Measurements from ENCODE around the gene RBFOX2. TPM values are rescaled to one million over a fixed set of nuclear protein-coding genes. Genes with fewer than 3 reads are reported as not detected.

The RBFOX2 gene
- total and polyA plus RNA-seq, 2 of the 13 experiments (the other 11 are each of a cell fraction or from before 2014, with no cell fraction given), result 37.3 to 40.4 TPM

GRCh38 chr22:35837101-35837727 is 191.4 kb downstream of the RBFOX2 start:
- Histone ChIP-seq H3K9me3 (ENCODE audit: low read length) (no peaks in the 10 kb centered on the region), H3K9ac (ENCODE audit: insufficient read depth, low read depth, low read length) (no peak overlapping the region), H3K4me2 (ENCODE audit: low read depth, low read length) (no peak overlapping the region), H3K4me3 (replicated peaks in 1 of 3; ENCODE audit: insufficient read depth in 1 of 3, low read depth in 2 of 3, low read length in 3 of 3) (no peak overlapping the region), H3K36me3 (replicated peaks in 1 of 2; ENCODE audit: control insufficient read depth in 1 of 2, insufficient read depth in 2 of 2, low read length in 2 of 2) (no peaks in the 10 kb centered on the region), H4K20me1 (ENCODE audit: insufficient read depth, low read length) (no peaks in the 10 kb centered on the region), H3K4me1 (ENCODE audit: insufficient read depth, low read length) (peaks cover 31% of the 10 kb centered on the region), H2AFZ (ENCODE audit: low read length) (no peak overlapping the region), H3K27ac (ENCODE audit: extremely low read length, insufficient read depth, low read length) (no peak overlapping the region), H3K79me2 (ENCODE audit: insufficient read depth, low read length) (peaks cover 14% of the 10 kb centered on the region), H3K27me3 (ENCODE audit: control insufficient read depth in 1 of 2, insufficient read depth in 2 of 2, low read length in 2 of 2) (no peaks in the 10 kb centered on the region)
- BruUV-seq (replicated peaks), result no TSS peak
- in situ Hi-C loops (cut with HindIII; ENCODE audit: extremely low pct_ligation_motif_present, low pct_unique_long_range_greater_than_20kb), result loop anchor here (10.0 kb wide), 1 partner anchor 202 kb away; no protein-coding TSS in a partner anchor
- POLR2A ChIA-PET, result no interaction called here
- ATAC-seq, result no peak
- TF ChIP-seq SNAI1 (CRISPR knock-in tag; IDR thresholded peaks at IDR 0.05; ENCODE audit: borderline replicate concordance), result no peak
- no peak for TF ChIP-seq KDM3A (CRISPR knock-in tag; IDR thresholded peaks at IDR 0.05; ENCODE audit: low read depth)
- no peak for TF ChIP-seq ZNF629 (CRISPR knock-in tag; conservative IDR thresholded peaks at IDR 0.05)
- TF ChIP-seq SMARCE1 (IDR thresholded peaks at IDR 0.05; ENCODE audit: borderline replicate concordance), result no peak
- no peak for TF ChIP-seq ZNF33B (CRISPR knock-in tag; IDR thresholded peaks at IDR 0.05)
- no peak for TF ChIP-seq PPARG (CRISPR knock-in tag; conservative IDR thresholded peaks at IDR 0.05)
- TF ChIP-seq FOXA3 (CRISPR knock-in tag; IDR thresholded peaks at IDR 0.05), result no peak
- TF ChIP-seq ZNF776 (CRISPR knock-in tag; IDR thresholded peaks at IDR 0.05), result no peak
- TF ChIP-seq ATF5 (CRISPR knock-in tag; IDR thresholded peaks at IDR 0.05; ENCODE audit: low read depth), result no peak
- TF ChIP-seq ZNF766 (CRISPR knock-in tag; IDR thresholded peaks at IDR 0.05; ENCODE audit: borderline replicate concordance), result no peak
- TF ChIP-seq ZNF883 (CRISPR knock-in tag; IDR thresholded peaks at IDR 0.05; ENCODE audit: not compliant biosample characterization), result no peak
- TF ChIP-seq PAF1 (CRISPR knock-in tag; IDR thresholded peaks at IDR 0.05), result no peak
- CTCF ChIA-PET (ENCODE audit: low intra/inter-chr PET ratio, low total read pairs), result no interaction called here
- FAIRE-seq, result no peak
- no peak for DNase-seq (ENCODE audit: low spot score)
- intact Hi-C loops (cut with micrococcal nuclease; ENCODE audit: unreplicated experiment), result loop anchor here (5.0 kb wide), 1 partner anchor 85 kb away; no protein-coding TSS in a partner anchor
- 94% methylated on average over 5 of the region's 5 CpGs for WGBS (ENCODE audit: low lambda C conversion rate)
